OCI-LY3 (cell line): Measurements from ENCODE around the gene ZC3H4.

Experiments
- EZH2phosphoT487 ChIP-seq: fragments of 200-600 bp; shearing (Covaris generic); IDR thresholded peaks from 2 replicates; pipeline ENCODE4 v1.6.1; 2018; ENCODE audit warnings: antibody characterized with exemption, mixed run types, low read depth
- TF ChIP-seq, protein P1 (sequence below): fragments of 200-600, 300-600 bp; sonication (generic); IDR thresholded peaks from 2 replicates; pipeline ENCODE4 v1.5.1; 2014; ENCODE audit warnings: antibody characterized with exemption, low read length, low read depth

DNA sequence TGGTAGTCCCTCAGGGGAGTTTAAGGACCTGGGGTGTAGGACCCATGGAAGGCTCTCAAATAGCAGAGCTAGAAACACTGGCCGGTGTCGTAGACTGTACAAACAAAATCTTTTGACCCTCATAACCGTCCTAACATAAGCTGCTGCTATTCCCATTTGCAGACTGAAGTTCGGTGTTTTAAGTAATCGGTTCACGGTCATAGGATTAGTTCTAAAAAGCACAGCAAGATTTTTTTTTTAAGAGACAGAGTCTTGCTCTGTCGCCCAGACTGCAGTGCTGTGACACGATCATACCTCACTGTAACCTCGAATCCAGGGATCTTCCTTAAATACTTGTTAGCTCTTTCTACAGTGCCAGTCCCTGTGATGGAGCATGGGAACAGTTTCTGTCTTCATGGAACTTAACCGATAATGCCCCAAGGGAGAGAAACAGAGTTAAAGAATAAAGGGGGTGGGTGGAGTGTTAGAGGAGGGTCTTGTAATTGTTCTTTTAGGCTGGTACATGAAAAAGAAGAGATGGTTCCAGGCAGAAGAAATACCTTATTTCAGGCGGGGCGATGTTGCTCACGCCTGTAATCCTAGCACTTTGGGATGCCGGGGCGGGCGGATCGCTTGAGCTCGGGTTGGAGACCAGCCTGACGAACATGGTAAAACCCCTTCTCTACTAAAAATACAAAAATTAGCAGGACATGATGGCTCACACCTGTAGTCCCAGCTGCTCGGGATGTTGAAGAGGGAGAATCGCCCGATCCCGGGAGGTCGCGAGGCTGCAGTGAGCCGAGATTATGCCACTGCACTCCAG, 475 bp upstream of the ZC3H4 start:
- TF ChIP-seq, protein P1, sequence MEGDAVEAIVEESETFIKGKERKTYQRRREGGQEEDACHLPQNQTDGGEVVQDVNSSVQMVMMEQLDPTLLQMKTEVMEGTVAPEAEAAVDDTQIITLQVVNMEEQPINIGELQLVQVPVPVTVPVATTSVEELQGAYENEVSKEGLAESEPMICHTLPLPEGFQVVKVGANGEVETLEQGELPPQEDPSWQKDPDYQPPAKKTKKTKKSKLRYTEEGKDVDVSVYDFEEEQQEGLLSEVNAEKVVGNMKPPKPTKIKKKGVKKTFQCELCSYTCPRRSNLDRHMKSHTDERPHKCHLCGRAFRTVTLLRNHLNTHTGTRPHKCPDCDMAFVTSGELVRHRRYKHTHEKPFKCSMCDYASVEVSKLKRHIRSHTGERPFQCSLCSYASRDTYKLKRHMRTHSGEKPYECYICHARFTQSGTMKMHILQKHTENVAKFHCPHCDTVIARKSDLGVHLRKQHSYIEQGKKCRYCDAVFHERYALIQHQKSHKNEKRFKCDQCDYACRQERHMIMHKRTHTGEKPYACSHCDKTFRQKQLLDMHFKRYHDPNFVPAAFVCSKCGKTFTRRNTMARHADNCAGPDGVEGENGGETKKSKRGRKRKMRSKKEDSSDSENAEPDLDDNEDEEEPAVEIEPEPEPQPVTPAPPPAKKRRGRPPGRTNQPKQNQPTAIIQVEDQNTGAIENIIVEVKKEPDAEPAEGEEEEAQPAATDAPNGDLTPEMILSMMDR: no peak
- no peak for TF ChIP-seq EZH2phosphoT487
